ENCODE data around the gene PPFIBP2. TPM values are rescaled to one million over a fixed set of nuclear protein-coding genes. Genes with fewer than 3 reads are reported as not detected.
A peak's percentile ranks its signal among the peaks of the same experiment; 100 is the strongest.

The PPFIBP2 gene
- total RNA-seq, 2 experiments from 2014 or later: 7.9 to 13.2 TPM

GRCh38 chr11:7665473-7666291, 151.9 kb downstream of the PPFIBP2 start:
- DNase-seq (peak; percentile 90), ATAC-seq (peak; percentile 98)
- peaks cover 3% of the 10 kb centered on the region for H3K36me3 Mint-ChIP-seq (ENCODE audit: low read depth)
- intact Hi-C loops (cut with DNase I, micrococcal nuclease): loop anchor here (1.0 to 5.0 kb wide), 6 partner anchors 94 to 567 kb away; partner anchors contain the start of gene PPFIBP2 (in 2 of the 2)
- H3K9me3 Mint-ChIP-seq (ENCODE audit: low read depth): no peaks in the 10 kb centered on the region
- H3K4me3 Mint-ChIP-seq: no peak overlapping the region
- POLR2A ChIA-PET: interaction anchor here (0.5 kb wide), 1 partner anchor 11 kb away, joined by 3 read pairs; no protein-coding TSS in a partner anchor
- no peaks in the 10 kb centered on the region for H3K27me3 Mint-ChIP-seq
- CTCF ChIA-PET: interaction anchor here (0.6 to 2.2 kb wide), 19 partner anchors 8 to 568 kb away, joined by 3 to 9 read pairs (median 4); no protein-coding TSS in a partner anchor
- peaks cover 6% of the 10 kb centered on the region for H3K4me1 Mint-ChIP-seq
- H3K27ac Mint-ChIP-seq: no peak overlapping the region

GRCh38 chr11:7666292-7666866, 152.6 kb downstream of the PPFIBP2 start:
- DNase-seq (no peak), ATAC-seq (no peak)
- ChIA-PET CTCF (interaction anchor here (0.9 to 2.2 kb wide), 9 partner anchors 9 to 156 kb away, joined by 3 to 9 read pairs (median 4); partner anchors contain the start of gene PPFIBP2), POLR2A (no interaction called here)
- Mint-ChIP-seq H3K27ac (no peak overlapping the region), H3K36me3 (ENCODE audit: low read depth) (peaks cover 3% of the 10 kb centered on the region), H3K4me1 (peaks cover 9% of the 10 kb centered on the region), H3K4me3 (no peak overlapping the region), H3K27me3 (no peaks in the 10 kb centered on the region), H3K9me3 (ENCODE audit: low read depth) (no peaks in the 10 kb centered on the region)
- intact Hi-C loops (cut with DNase I, micrococcal nuclease): loop anchor here (5.0 kb wide), 2 partner anchors 224 to 314 kb away; no protein-coding TSS in a partner anchor

- no peak overlapping the region for H3K27ac Mint-ChIP-seq
- H3K36me3 Mint-ChIP-seq (ENCODE audit: low read depth): peaks cover 2% of the 10 kb centered on the region
- H3K27me3 Mint-ChIP-seq: peaks cover 4% of the 10 kb centered on the region
- no peak overlapping the region for H3K4me3 Mint-ChIP-seq
- H3K4me1 Mint-ChIP-seq: peaks cover 20% of the 10 kb centered on the region
- ATAC-seq: no peak
- H3K9me3 Mint-ChIP-seq (ENCODE audit: low read depth): no peaks in the 10 kb centered on the region
- DNase-seq: no peak
- POLR2A ChIA-PET: interaction anchor here (0.6 kb wide), 1 partner anchor 735 kb away, joined by 3 read pairs; no protein-coding TSS in a partner anchor
- intact Hi-C loops (cut with DNase I, micrococcal nuclease): loop anchor here (5.0 kb wide), 2 partner anchors 225 to 315 kb away; no protein-coding TSS in a partner anchor
- CTCF ChIA-PET: interaction anchor here (1.2 to 2.2 kb wide), 5 partner anchors 9 to 388 kb away, joined by 3 to 9 read pairs (median 6); partner anchors contain the start of gene PPFIBP2
Measured at GRCh38 chr11:7667460-7667859, 153.7 kb downstream of the PPFIBP2 start.

- no peak overlapping the region for H3K27ac Mint-ChIP-seq
- ChIA-PET CTCF (interaction anchor here (0.6 to 1.2 kb wide), 3 partner anchors 9 to 161 kb away, joined by 3 to 4 read pairs (median 3); no protein-coding TSS in a partner anchor), POLR2A (no interaction called here)
- intact Hi-C loops (cut with DNase I, micrococcal nuclease): loop anchor here (5.0 kb wide), 2 partner anchors 226 to 316 kb away; no protein-coding TSS in a partner anchor
- no peak for DNase-seq
- peaks cover 2% of the 10 kb centered on the region for H3K36me3 Mint-ChIP-seq (ENCODE audit: low read depth)
- peaks cover 8% of the 10 kb centered on the region for H3K27me3 Mint-ChIP-seq
- ATAC-seq: no peak
- H3K9me3 Mint-ChIP-seq (ENCODE audit: low read depth): no peaks in the 10 kb centered on the region
- no peak overlapping the region for H3K4me3 Mint-ChIP-seq
- peaks cover 30% of the 10 kb centered on the region for H3K4me1 Mint-ChIP-seq
Measured at GRCh38 chr11:7668464-7668863, 154.7 kb downstream of the PPFIBP2 start.

- POLR2A ChIA-PET: no interaction called here
- Mint-ChIP-seq H3K36me3 (ENCODE audit: low read depth) (peaks cover 2% of the 10 kb centered on the region), H3K27ac (no peak overlapping the region), H3K4me1 (peaks cover 31% of the 10 kb centered on the region), H3K9me3 (ENCODE audit: low read depth) (no peaks in the 10 kb centered on the region), H3K4me3 (no peak overlapping the region), H3K27me3 (peaks cover 9% of the 10 kb centered on the region)
- ATAC-seq: no peak
- CTCF ChIA-PET: interaction anchor here (0.6 to 1.0 kb wide), 3 partner anchors 9 to 316 kb away, joined by 3 read pairs; no protein-coding TSS in a partner anchor
- intact Hi-C loops (cut with DNase I, micrococcal nuclease): loop anchor here (5.0 kb wide), 2 partner anchors 227 to 317 kb away; no protein-coding TSS in a partner anchor
- no peak for DNase-seq
Measured at GRCh38 chr11:7668911-7669310, 155.1 kb downstream of the PPFIBP2 start.

GRCh38 chr11:7670641-7671040, 156.8 kb downstream of the PPFIBP2 start:
- POLR2A ChIA-PET: no interaction called here
- Mint-ChIP-seq H3K9me3 (ENCODE audit: low read depth) (no peaks in the 10 kb centered on the region), H3K4me3 (no peak overlapping the region), H3K27me3 (peaks cover 26% of the 10 kb centered on the region), H3K4me1 (peaks cover 35% of the 10 kb centered on the region), H3K36me3 (ENCODE audit: low read depth) (peaks cover 2% of the 10 kb centered on the region), H3K27ac (no peak overlapping the region)
- intact Hi-C loops (cut with DNase I, micrococcal nuclease): loop anchor here in 1 of 2 experiments (10.0 kb wide), 1 partner anchor 1966 kb away; no protein-coding TSS in a partner anchor
- CTCF ChIA-PET: interaction anchor here (1.5 kb wide), 1 partner anchor 17 kb away, joined by 4 read pairs; no protein-coding TSS in a partner anchor
- no peak for ATAC-seq
- DNase-seq: no peak

GRCh38 chr11:7671347-7672215, 157.8 kb downstream of the PPFIBP2 start:
- Mint-ChIP-seq H3K27ac (no peak overlapping the region), H3K36me3 (ENCODE audit: low read depth) (peaks cover 2% of the 10 kb centered on the region), H3K9me3 (ENCODE audit: low read depth) (no peaks in the 10 kb centered on the region), H3K27me3 (peaks cover 32% of the 10 kb centered on the region), H3K4me1 (peaks cover 33% of the 10 kb centered on the region), H3K4me3 (no peak overlapping the region)
- POLR2A ChIA-PET: no interaction called here
- intact Hi-C loops (cut with DNase I, micrococcal nuclease): loop anchor here in 1 of 2 experiments (10.0 kb wide), 1 partner anchor 1967 kb away; no protein-coding TSS in a partner anchor
- DNase-seq (peak; percentile 73), ATAC-seq (peak; percentile 76)
- CTCF ChIA-PET: no interaction called here

- Mint-ChIP-seq H3K27ac (no peak overlapping the region), H3K4me1 (peaks cover 38% of the 10 kb centered on the region), H3K4me3 (peak overlapping the region; percentile 40), H3K27me3 (peaks cover 32% of the 10 kb centered on the region), H3K36me3 (ENCODE audit: low read depth) (peaks cover 2% of the 10 kb centered on the region), H3K9me3 (ENCODE audit: low read depth) (no peaks in the 10 kb centered on the region)
- ATAC-seq (no peak), DNase-seq (no peak)
- CTCF ChIA-PET: interaction anchor here (1.2 kb wide), 1 partner anchor 134 kb away, joined by 4 read pairs; no protein-coding TSS in a partner anchor
- POLR2A ChIA-PET: no interaction called here
- intact Hi-C loops (cut with DNase I, micrococcal nuclease): loop anchor here in 1 of 2 experiments (10.0 kb wide), 1 partner anchor 1968 kb away; no protein-coding TSS in a partner anchor
Measured at GRCh38 chr11:7672276-7672959, 158.6 kb downstream of the PPFIBP2 start.

GRCh38 chr11:7672960-7673723, 159.3 kb downstream of the PPFIBP2 start, which contains the start of gene CYB5R2:
Gene CYB5R2, minus strand, starts transcription at chr11:7673500. Its CDS starts 675 bp downstream, at chr11:7672825.
- H3K4me3 Mint-ChIP-seq: peak within 1 kb of the TSS; percentile 62
- intact Hi-C loops (cut with DNase I, micrococcal nuclease): loop anchor here in 1 of 2 experiments (10.0 kb wide), 1 partner anchor 1968 kb away; no protein-coding TSS in a partner anchor
- H3K4me1 Mint-ChIP-seq: peaks cover 38% of the 10 kb centered on the region
- peaks cover 39% of the 10 kb centered on the region for H3K27me3 Mint-ChIP-seq
- no peak for ATAC-seq
- no peak within 1 kb of the TSS for H3K27ac Mint-ChIP-seq
- peak; percentile 30 for DNase-seq
- POLR2A ChIA-PET: no interaction called here
- CTCF ChIA-PET: interaction anchor here (0.7 to 1.2 kb wide), 2 partner anchors 13 to 134 kb away, joined by 3 to 4 read pairs; no protein-coding TSS in a partner anchor
- H3K9me3 Mint-ChIP-seq (ENCODE audit: low read depth): no peaks in the 10 kb centered on the region
- H3K36me3 Mint-ChIP-seq (ENCODE audit: low read depth): no peaks in the 10 kb centered on the region
